IMR-90 (cell line): ENCODE results near the gene OTOG.

Experiments
- CTCF ChIP-seq: conservative IDR thresholded peaks from 2 replicates; pipeline ENCODE4 v1.5.1; 2012; ENCODE audit warnings: mild to moderate bottlenecking, low read depth, low read length, improper control_type of control experiment
- FOS ChIP-seq: fragments of 150-350 bp; IDR thresholded peaks from 2 replicates; pipeline ENCODE4 v1.6.1; 2016; ENCODE audit warnings: low read depth, low read length
- MAZ ChIP-seq: IDR thresholded peaks from 2 replicates; pipeline ENCODE4 v1.6.1; 2012; ENCODE audit warnings: low read depth, mild to moderate bottlenecking, low read length, improper control_type of control experiment, moderate library complexity, borderline replicate concordance
- NFE2L2 ChIP-seq: fragments of 150-350 bp; IDR thresholded peaks from 2 replicates; pipeline ENCODE4 v1.6.1; 2016; ENCODE audit warnings: low read depth, mild to moderate bottlenecking, low read length
- POLR2A ChIP-seq: IDR thresholded peaks from 2 replicates; pipeline ENCODE4 v1.6.1; 2012; ENCODE audit warnings: mild to moderate bottlenecking, low read depth, low read length
- RFX5 ChIP-seq: IDR thresholded peaks from 2 replicates; pipeline ENCODE4 v1.8.0; 2012; ENCODE audit warnings: low read depth, mild to moderate bottlenecking, low read length, moderate library complexity
- SMC3 ChIP-seq: fragments of 150-350 bp; IDR thresholded peaks from 2 replicates; pipeline ENCODE4 v1.6.1; 2016; ENCODE audit warnings: low read depth, mild to moderate bottlenecking, antibody characterized with exemption, low read length, moderate library complexity

DNA sequence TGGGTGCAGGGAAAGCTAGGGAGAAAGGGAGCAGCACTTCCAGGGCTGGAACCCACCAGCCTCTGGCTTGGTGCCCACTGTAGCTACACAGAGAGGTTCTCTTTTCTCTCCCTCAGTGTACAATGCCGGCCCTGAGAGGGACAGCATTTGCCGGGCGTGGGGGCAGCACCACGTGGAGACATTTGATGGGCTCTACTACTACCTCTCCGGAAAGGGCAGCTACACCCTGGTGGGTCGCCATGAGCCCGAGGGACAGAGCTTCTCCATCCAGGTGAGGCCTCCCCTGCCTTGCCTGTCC, 6.1 kb downstream of the OTOG start:
- TF ChIP-seq CTCF (no peak), MAZ (no peak), NFE2L2 (no peak), SMC3 (no peak), POLR2A (no peak), FOS (no peak), RFX5 (no peak)
